Erythroblast (primary cell): Measurements from ENCODE around the gene C12orf56.
"Not testable (repeated sequence)": the region's sequence is repeated elsewhere in the genome, so short reads cannot be mapped to it uniquely, and the experiment has no call there.

ENCODE experiments used
- DNase-seq, 2 experiments: peaks; one replicate each; lab custom pipeline; 2025; lab: John Stamatoyannopoulos, UW
- GATA1 ChIP-seq: IDR thresholded peaks from 2 replicates; pipeline ENCODE4 v1.6.1; 2011; ENCODE audit warnings: low read depth, mild to moderate bottlenecking, control low read depth, low read length, moderate library complexity
- POLR2A ChIP-seq: IDR thresholded peaks from 2 replicates; pipeline ENCODE4 v1.6.1; 2011; ENCODE audit warnings: mild to moderate bottlenecking, low read length

The C12orf56 gene

DNA sequence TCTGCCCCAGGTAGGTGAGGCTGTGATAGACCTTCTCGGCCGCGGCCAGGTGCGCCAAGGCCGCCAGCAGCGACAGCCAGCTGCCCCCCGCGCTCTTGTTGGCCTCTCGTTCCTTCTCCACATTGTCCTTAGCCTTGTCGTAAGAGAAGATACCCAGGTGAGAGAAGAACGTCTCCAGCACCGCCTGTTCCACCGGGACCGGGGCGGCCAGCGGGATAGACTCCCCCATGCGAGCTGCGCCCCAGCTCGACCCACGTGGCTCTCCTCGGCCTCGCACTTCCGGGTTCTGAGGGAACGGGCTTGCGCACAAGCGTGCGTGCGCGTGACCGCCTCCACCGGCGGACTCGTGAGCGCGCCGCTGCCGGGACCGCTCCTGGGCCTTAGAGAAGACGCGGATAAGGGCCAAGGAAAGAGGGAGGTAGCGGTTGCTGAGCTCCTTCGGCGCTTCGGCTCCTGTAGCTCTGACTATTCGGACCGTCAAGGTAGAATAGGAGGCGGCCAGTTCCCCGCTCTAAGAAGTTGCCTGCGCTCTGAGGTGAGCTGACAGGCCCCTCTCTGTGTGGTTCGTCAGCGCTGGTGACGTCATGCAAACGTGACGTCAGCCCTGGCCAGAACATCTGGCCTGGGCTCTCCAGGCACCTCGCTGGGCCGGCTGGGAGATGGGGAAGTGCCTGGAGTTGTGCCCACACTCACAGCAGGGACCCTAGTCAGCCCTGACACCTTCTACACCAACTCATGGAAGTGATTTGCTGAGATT is 168.4 kb downstream of the C12orf56 start, which contains the start of gene KICS2:
TSS of gene KICS2 (minus strand) at position 288 of the 757 bp plus-strand sequence. CDS start at position 229, 59 bp downstream.
- peak; percentile 95 to 96 for DNase-seq
- TF ChIP-seq GATA1 (no peak), POLR2A (peak; percentile 93)

GRCh38 chr12:64221651-64222008 is 168.9 kb downstream of the C12orf56 start:
- TF ChIP-seq GATA1 (no peak), POLR2A (no peak)
- DNase-seq, result peak; percentile 69 to 76

GRCh38 chr12:64220046-64220445 is 170.5 kb downstream of the C12orf56 start:
- peak in 1 of 2 experiments; percentile 17 for DNase-seq
- TF ChIP-seq POLR2A, result no peak
- TF ChIP-seq GATA1, result no peak

- peak; percentile 16 to 27 for DNase-seq
- TF ChIP-seq GATA1 (no peak), POLR2A (no peak)
Observed at GRCh38 chr12:64219145-64219544, 171.4 kb downstream of the C12orf56 start.

DNA sequence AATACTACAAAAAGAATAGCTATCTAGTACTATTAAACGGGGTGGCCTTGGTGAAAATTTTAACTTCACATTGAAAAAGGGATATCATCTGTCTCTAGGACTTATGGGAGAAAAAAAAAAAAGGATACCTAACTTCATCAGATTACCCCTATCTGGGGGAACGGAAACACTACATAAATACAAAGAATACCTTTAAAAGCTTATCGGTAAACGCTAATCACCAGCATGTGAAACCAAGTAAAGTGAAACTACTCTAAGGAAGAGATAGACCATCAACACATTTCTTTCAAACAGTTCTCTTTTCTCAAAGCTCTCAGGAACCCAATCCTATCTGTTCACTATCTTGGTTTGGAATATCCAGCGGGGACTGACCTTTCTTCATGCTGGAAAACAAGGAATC is 172.0 kb downstream of the C12orf56 start:
- no peak for TF ChIP-seq POLR2A
- TF ChIP-seq GATA1, result no peak
- DNase-seq, result peak; percentile 27 to 44

DNA sequence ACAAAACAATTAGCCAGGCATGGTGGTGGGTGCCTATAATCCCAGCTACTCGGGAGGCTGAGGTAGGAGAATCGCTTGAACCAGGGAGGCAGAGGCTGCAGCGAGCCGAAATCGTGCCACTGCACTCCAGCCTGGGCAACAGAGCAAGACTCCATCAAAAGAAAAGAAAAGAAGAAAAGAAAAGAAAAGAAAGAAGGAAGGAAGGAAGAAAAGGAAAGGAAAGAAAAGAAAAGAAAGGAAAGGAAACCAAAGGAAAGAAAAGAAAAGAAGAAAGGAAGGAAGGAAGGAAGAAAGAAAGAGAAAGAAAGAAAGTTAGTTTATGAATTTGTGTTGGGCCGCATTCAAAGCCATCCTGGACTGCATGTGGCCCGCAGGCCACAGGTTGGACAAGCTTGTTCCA is 172.9 kb downstream of the C12orf56 start:
- DNase-seq, result not testable (repeated sequence)

- TF ChIP-seq GATA1 (no peak), POLR2A (no peak)
- no peak for DNase-seq
Observed at GRCh38 chr12:64216239-64216638, 174.3 kb downstream of the C12orf56 start.
